Stimulated activated CD8-positive, alpha-beta memory T cell treated with anti-CD3 and anti-CD28 coated beads, Interleukin-4, amount 100 ng/mL, for 1 hour (primary cell): ENCODE results near the gene ICA1.

ENCODE experiments used
- DNase-seq, 2 donors: peaks; one replicate each; pipeline ENCODE4 v3.0.0-alpha.2; 2020; ENCODE audit warnings: low read depth in 2 of 2, low spot score in 1 of 2

Gene ICA1

DNA sequence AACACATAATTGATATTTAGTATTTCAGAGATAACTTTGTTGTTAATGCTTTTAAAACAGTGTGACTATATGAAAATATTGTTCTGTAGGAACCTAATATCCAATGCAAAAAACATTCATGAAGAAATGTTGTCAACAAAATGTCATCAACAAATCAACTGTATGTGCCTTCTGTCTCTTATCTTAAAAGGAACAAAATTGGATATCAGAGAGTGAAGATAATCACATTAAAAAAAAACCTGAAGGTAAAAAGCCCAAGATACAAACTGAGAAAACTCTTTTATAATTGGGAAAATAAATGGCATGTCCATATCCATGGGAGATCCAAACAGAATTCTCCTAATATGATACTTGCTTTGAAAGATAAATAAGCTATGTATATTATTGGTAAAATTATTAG is 33.9 kb downstream of the ICA1 start:
- no peak for DNase-seq

DNA sequence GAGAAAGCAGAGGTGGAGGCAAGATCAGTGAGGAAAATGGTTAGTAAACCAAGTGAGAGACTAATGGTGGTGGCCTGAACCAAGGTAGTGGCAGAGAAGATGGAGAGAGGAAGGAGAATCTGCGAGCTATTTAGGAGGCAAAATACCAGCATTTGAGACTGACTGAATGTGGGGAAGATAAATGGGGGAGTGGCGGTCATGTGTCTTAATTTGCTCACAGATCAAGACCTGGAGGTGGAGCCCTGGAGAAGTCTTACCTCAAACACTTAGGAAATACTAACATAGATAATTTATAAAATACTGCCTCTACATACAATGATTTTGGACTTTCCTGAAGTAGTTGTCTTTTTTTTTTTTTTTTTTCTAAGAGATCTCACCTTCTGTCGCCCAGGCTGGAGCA is 34.7 kb downstream of the ICA1 start:
- no peak for DNase-seq

DNA sequence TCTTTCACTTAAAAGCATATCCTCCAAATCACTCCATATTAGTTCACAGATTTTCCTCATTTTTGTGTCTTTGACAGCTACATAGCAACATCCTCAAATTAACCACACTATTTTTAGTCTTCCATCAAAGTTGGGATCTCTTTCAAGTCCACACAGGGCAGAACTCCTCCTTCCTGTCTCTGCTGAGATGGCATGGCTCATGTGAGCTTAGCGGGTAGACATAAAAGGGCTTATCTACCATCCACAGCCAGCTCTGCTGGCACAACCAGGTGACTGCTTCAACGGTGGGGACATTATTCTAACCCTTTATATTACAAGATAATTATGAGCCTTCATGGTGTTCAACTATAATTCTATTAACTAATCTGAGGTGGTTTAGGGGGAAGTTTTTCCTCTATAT is 35.5 kb downstream of the ICA1 start:
- no peak for DNase-seq

DNA sequence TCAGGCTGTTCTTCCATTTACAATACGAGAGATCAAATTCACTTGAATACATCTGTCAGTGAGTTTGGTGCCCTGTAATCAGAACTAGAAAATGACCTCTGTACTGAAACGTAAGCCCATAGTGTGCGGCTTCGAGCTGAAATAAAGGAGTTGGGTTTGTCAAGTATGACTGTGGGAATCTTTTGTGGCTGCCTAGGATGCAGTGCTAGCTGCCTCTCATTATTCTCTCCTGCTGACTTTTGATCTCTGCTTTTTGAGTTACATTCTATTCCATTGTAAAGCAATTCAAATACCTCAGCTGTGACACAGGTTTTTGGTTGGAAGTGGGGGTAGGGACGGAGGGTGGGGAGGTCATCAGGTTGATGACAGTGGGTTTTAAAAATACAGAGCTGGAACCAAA is 40.4 kb downstream of the ICA1 start:
- no peak for DNase-seq

GRCh38 chr7:8221101-8221495 is 40.9 kb downstream of the ICA1 start:
- no peak for DNase-seq

DNA sequence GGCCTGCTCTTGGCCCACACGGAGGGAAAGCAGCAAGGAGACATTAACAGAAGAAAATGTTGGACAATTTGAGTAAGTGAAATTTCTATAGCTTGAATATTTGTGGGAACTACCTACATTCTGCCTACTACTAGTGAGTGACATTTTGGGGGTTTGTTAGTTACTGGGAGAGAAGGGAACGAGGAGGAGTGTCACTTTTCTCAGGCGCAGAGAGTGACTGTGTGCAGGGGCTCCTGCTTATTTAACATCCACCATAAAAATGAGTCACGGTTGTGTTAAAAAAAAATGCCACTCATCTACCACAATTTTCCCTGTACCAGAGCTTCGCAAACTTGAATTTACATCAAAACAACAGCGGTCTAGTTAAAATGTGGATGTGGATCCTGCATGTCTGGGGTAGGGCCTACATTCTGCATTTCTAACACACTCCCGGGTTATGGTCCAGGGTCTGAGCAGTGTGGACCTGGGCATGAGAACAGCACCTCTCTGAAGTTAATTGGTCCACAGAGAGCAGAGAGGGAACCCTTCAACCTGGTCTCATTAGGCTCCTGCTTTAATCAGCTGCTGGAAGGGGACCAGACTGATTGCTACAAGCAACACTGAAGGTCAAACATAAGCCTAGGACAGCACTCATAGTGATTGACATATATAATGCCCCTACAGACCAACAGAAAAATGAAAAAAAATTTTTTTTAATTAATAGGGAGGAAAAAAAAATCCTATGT is 41.4 kb downstream of the ICA1 start:
- no peak for DNase-seq

DNA sequence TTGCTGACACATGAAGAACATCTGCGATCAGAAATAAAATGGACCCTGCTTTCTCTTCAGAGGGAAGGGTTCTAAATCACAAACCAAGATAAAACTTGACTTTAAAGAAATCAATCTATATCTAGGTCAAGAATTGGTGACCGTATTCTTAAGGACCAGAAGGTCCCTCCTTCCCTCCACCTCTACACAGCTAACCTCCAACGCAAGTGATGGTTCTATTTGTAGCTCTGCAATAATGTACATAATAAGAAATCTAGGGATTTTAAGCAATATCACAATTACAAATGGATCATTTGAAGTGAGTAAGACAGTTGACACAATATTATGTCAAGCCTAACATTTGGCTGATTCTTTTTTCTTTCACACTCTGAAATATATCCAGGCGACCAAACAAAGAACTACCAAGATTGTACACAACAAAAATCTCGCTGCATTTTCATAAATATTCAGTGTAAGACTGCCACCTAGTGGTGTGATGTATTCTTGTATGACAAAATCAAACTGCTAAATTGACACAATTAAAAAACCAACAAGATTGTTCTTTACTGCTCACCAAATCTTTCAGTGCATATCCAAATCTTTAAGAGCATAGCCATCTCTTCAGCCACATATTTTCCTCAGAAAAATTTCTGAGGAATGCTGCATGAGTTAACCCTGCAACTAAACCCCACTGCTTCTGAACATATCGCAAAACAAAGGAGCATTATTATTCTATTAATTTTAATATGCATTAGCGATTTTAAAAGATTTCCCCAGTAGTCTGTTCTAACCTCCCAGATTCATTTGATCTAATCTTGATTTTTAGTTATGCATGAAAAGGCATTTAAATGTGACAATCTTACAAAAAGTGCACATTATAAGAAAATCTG is 44.5 kb downstream of the ICA1 start:
- no peak for DNase-seq

DNA sequence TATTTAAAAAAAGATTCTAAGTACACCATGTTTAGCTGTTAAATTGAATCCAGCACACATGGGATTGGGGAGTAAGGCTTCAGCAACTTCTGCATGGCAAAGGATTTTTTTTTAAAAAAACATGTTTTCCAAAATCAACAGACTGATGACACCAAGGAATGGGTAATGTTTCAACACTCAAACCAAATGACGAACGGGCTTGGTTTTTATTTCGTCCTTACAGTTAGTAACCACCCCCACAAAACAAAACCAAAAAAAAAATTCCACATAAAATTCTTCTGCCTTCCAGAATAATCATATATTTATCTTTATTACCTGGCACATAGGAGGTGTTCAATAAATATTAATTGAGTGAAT is 45.7 kb downstream of the ICA1 start:
- no peak for DNase-seq

DNA sequence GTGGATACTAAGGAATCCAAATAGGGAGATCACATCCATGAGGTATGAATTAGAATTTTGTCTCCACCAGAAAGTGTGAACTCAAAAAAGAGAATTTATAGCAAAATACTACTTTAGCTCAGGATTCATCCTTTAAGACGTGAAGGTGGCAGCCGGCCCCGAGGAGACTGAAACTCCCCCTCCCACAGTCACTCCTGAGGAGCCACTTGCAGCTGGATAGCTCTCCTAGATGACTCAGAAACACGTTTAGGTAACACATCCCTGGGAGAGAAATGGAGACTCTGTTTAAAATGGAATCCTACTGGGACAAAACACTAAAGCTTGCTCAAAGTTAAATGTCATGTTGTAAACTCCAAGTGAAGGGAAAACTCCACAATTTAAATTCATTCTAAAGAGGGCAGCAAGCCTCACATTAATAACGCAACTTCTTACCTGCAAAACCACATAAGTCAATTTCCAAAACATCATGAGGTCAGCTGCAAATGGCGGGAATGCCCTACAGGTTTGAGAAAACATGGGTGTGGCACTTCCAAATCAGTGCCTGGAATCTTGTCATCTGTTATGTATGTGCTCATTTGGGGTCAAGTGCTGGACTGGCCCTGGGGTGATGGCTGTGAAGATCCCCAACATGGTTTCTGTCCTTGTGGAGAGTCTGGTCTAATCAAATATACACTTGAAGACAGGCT is 46.2 kb downstream of the ICA1 start:
- no peak for DNase-seq

GRCh38 chr7:8214244-8214824 is 47.6 kb downstream of the ICA1 start:
- no peak for DNase-seq

- no peak for DNase-seq
These were observed 48.6 kb downstream of the ICA1 start for GRCh38 chr7:8213381-8213780.

DNA sequence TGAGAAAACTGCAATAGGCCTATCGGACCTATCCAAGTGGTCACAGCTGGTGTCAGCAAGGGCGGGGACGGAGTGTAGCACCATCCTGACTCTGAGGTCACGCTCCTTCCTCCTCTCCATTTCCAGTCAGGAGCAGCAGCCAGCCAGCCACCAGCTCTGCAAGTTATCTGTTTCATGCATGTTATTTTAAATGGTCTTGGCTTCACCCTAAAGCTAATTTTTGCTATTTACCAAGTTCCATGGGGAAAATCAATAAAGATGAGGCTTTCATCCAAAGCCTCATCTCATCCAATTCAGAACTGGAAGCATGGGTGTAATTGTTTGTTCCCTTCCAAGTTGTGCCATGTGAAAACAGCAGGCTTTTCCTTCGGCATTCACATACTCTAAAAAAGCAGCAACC is 49.3 kb downstream of the ICA1 start:
- no peak for DNase-seq

GRCh38 chr7:8211725-8212096 is 50.3 kb downstream of the ICA1 start:
- DNase-seq: no peak

GRCh38 chr7:8210845-8211724 is 50.9 kb downstream of the ICA1 start:
- DNase-seq: no peak

DNA sequence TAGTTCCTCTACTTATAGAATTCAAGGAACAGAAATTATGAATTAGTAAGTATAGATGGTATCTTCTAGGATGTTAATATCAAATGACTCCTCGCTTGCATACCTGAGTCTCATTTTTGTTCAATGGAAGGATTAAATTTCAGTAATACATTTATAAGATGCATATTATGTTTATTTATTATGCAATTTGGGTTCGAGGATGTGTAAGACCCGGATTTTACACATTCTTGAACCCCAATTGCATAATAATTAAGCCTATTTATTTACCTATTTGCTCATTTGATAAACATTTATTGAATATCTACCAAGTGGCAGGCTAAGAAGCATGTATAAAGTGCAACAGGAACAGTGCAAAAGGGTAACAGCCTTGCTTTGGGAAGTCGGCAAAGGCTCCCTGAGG is 52.6 kb downstream of the ICA1 start:
- DNase-seq: no peak

DNA sequence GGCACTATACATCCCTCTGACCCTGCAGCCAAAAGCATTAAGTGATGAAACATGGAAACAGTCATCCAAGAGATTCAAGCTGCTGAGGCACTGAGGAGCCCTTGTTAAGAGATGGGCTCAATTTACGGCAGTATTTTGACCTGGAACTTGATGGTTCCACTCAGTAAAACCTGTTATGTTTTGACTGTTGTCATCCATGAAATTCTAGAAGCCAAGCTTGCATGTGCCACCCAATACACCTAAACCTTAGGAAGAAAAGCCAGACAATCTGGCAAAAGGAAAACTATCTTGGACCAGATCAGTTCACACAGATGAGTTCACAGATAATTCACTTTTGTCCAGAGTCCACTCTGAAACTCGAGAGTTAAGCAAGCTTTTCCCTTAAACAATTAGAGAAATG is 53.2 kb downstream of the ICA1 start:
- no peak for DNase-seq

DNA sequence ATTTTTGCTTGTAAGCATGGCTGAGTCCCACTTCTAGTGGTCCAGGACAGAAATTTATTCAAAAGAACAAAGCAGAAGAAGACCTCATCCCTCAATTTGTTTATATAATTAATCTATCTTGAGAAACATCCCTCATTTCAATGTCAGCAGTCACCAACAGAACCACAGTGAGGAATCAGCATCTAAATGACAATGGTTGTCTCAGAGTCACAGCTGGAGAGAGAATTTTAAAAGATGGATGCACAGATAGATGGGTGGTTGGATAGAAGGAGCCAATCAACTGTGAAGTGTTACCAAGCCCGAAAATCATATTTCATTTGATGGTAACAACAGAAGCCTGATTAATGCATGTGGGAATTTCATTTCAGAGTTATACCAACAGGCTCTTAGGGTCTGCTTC is 55.0 kb downstream of the ICA1 start:
- DNase-seq: no peak

- no peak for DNase-seq
These were observed 56.4 kb downstream of the ICA1 start for GRCh38 chr7:8205537-8205936.

DNA sequence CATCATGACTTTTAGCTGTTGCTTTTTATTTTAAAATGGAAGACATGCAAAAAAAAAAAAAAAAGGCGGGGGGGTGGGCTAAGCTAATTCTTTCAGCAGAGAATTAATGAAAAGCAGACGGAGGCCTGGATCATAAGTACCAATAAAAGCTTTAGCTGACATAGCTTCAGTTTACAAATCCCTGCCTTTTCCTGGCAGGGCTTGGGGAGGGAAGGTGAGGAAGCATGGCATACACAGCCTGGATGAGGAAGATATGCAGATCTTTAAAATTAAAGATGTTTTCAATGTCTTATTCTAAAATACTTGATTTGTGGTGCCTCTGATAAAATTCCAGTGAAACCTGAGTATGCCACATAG is 57.0 kb downstream of the ICA1 start:
- DNase-seq: no peak

GRCh38 chr7:8204339-8205030 is 57.5 kb downstream of the ICA1 start:
- no peak for DNase-seq
